GM06990 (cell line): ENCODE data around the gene CPNE9.

ENCODE experiments used
- DNase-seq: peaks from one replicate; pipeline ENCODE4 v3.0.0-alpha.2; 2011; ENCODE audit not compliant: insufficient read length; ENCODE audit errors: extremely low read depth
- H3K27me3 ChIP-seq: replicated peaks from 2 replicates; pipeline ENCODE4 v1.6.0; 2011; ENCODE audit warnings: low read length; ENCODE audit not compliant: control insufficient read depth, insufficient read depth
- H3K36me3 ChIP-seq: 2 replicates; pipeline ENCODE4 v1.5.1; 2011; ENCODE audit warnings: low read length; ENCODE audit not compliant: control insufficient read depth, insufficient read depth
- H3K4me3 ChIP-seq: replicated peaks from 2 replicates; pipeline ENCODE4 v1.5.1; 2011; ENCODE audit warnings: low read depth, mild to moderate bottlenecking, control low read depth, low read length
- TF ChIP-seq, protein P1 (sequence below): IDR thresholded peaks from 2 replicates; pipeline ENCODE4 v1.5.1; 2011; ENCODE audit warnings: low read length, control low read depth, mild to moderate bottlenecking, inconsistent platforms; ENCODE audit not compliant: insufficient read depth, poor library complexity, severe bottlenecking

The CPNE9 gene

DNA sequence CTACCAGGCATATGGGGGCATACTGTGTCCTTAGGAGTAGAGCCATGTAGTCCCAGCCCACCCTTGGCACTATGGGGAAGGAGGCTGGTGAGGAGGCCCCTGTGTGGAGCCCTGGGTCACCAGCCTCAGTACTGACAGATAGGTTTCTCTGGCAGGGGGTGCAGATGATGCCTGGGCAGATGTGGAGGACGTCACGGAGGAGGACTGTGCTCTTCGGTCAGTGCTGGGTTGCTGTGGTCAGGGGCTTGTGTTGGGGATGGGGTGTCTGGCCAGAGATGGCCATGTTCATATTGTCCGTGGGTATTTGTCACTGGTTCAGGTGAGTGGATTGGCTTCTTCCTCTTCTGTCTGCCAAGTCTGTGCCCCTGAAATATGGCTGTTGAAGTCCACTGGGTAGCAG lies 34.4 kb upstream of the CPNE9 start:
- no peak overlapping the region for H3K4me3 ChIP-seq
- no peaks in the 10 kb centered on the region for H3K27me3 ChIP-seq
- no peak for DNase-seq
- TF ChIP-seq, protein P1, sequence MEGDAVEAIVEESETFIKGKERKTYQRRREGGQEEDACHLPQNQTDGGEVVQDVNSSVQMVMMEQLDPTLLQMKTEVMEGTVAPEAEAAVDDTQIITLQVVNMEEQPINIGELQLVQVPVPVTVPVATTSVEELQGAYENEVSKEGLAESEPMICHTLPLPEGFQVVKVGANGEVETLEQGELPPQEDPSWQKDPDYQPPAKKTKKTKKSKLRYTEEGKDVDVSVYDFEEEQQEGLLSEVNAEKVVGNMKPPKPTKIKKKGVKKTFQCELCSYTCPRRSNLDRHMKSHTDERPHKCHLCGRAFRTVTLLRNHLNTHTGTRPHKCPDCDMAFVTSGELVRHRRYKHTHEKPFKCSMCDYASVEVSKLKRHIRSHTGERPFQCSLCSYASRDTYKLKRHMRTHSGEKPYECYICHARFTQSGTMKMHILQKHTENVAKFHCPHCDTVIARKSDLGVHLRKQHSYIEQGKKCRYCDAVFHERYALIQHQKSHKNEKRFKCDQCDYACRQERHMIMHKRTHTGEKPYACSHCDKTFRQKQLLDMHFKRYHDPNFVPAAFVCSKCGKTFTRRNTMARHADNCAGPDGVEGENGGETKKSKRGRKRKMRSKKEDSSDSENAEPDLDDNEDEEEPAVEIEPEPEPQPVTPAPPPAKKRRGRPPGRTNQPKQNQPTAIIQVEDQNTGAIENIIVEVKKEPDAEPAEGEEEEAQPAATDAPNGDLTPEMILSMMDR = no peak
- peaks cover 47% of the 10 kb centered on the region for H3K36me3 ChIP-seq

DNA sequence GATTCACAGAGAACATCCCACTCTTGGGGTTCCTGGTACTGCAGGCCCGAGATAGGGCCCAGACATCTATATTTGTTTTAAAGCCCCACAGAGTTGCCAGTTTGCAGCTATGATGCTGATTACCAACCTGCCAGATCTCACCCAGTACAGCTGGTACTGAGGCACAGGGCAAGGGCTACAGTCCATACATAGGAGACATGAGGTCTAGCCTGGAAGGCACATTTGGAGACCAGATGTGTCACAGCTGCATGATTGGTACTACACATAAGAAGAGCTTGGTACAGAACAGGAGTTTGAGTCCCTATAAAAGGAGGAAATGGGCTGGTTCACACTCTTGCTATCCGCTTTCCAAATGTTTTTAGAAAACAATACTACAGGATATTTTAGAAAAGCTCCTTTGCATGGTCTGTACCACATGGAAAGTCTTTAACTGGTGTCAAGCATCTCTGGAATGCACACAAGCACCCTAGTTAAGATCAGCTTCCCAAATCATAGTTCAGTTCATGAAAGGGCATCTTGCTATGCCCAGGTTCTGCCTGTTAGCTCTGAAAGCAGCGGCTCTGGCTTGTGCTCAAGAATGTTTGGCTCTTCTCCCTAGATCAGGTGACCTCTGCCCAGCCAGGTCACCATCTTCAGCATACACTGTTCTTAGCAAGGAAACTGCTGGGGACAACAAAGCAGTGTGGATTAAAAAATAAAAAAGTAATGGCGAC lies 33.8 kb upstream of the CPNE9 start:
- peaks cover 46% of the 10 kb centered on the region for H3K36me3 ChIP-seq
- no peak for DNase-seq

DNA sequence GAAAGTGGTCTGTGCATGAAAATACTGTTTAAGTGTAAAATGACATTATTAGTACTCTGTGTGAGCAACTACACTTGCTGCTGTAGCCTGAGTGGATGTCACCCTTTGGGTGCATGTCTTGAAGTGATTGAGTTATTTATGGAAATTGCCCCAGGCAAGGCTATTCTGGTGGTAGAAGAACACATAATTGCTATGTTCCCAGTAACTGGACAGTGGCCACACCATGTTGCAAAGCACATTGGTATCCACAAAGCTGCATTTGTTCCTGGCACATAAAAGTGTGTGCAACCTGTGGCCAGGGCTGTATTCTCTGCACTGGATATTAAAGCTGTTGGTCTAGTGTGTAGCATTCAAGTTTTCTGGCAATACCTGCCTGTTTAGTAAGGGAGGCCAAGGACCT lies 30.6 kb upstream of the CPNE9 start:
- H3K36me3 ChIP-seq = peaks cover 52% of the 10 kb centered on the region
- H3K4me3 ChIP-seq = no peak overlapping the region
- TF ChIP-seq, protein P1 = no peak
- DNase-seq = no peak
- H3K27me3 ChIP-seq = no peaks in the 10 kb centered on the region

More for the DNA sequence above, 33.8 kb upstream of the CPNE9 start:
- TF ChIP-seq, protein P1 = no peak
- H3K4me3 ChIP-seq = no peak overlapping the region
- no peaks in the 10 kb centered on the region for H3K27me3 ChIP-seq

DNA sequence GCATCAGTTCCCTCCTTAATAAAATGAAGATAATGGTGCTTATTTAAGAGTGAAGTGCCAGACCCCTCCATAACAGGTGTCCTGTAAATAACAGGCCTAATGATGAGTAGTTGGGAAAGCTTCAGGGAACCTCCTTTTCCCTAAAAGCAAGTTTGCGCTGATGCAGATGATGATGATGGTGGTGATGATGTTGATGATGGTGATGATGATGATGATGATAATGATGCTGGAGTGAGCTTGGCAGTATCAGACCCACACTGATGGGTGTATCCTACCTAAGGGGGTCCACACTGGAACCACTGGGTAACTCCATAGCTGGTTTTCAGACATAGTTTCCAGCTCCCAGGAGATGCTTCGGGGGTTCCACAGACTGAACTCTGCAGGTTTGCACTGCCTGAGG lies 29.9 kb upstream of the CPNE9 start:
- TF ChIP-seq, protein P1 = no peak
- H3K36me3 ChIP-seq = peaks cover 52% of the 10 kb centered on the region
- no peaks in the 10 kb centered on the region for H3K27me3 ChIP-seq
- H3K4me3 ChIP-seq = no peak overlapping the region
- no peak for DNase-seq

DNA sequence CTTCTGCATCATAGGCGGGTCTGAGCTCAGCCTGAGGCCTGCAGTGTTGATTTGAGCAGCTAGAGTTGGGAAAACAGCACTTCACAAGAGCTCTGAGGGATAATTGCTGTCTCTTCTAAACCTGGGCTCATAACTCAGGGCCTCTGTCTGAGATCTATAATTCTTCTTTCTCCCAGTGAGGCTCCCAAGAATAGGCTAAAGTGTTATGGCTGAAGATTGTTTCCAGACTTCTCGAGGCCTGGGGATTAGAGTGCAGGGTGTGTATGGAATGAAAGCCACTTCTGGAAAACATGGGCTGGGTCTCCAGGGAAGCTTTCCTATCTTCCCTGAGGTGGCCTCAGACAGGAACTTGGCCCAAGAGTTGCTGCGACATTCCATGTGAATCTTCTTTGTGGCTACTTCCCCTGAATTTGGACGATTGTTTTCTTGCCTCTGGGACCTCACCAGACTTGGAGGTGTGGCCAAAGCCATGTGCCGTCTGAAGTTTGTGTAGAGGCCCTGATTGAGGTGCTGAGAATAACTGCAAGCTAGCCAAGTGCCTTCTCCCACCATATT lies 27.8 kb upstream of the CPNE9 start:
- TF ChIP-seq, protein P1 = no peak
- H3K4me3 ChIP-seq = no peak overlapping the region
- H3K36me3 ChIP-seq = peaks cover 47% of the 10 kb centered on the region
- DNase-seq = no peak
- no peaks in the 10 kb centered on the region for H3K27me3 ChIP-seq
